ENCODE measurements around the gene SSTR3.
"Not testable (repeated sequence)": the region's sequence is repeated elsewhere in the genome, so short reads cannot be mapped to it uniquely, and the experiment has no call there.

SSTR3 gene

DNA sequence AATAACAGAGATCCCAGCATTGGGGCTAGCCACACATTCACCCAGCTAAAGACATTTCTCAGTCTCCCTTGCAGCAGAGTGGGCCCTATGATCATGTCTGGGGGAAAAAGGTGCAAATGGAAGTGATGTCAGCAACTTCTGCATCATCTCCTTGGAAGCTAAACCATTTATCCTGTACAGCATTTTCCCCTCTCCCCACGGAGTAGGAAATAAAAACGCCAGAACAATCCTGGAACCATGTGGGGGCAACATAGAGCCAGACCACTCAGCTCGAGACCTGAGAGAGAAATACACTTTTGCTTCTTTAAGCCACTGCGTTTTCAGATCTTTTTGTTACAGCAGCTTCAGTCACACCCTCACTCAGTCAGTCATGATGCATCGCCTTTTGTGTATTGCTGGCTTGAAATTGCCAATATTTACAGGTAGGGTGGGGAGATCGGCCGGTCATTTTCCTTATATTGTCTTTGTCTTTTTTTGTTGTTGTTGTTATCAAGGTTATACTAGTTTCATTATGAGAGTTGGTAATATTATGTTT is 40.9 kb upstream of the SSTR3 start:
- FAIRE-seq (no peak), DNase-seq (ENCODE audit: insufficient read length) (no peak)
- TF ChIP-seq TAF1 (IDR thresholded peaks at IDR 0.05; ENCODE audit: borderline replicate concordance, low read depth, low read length) (no peak), POLR2AphosphoS5 (IDR thresholded peaks at IDR 0.05; ENCODE audit: low read depth, low read length) (no peak), POLR2A (IDR thresholded peaks at IDR 0.05; ENCODE audit: low read depth, low read length) (no peak)

DNA sequence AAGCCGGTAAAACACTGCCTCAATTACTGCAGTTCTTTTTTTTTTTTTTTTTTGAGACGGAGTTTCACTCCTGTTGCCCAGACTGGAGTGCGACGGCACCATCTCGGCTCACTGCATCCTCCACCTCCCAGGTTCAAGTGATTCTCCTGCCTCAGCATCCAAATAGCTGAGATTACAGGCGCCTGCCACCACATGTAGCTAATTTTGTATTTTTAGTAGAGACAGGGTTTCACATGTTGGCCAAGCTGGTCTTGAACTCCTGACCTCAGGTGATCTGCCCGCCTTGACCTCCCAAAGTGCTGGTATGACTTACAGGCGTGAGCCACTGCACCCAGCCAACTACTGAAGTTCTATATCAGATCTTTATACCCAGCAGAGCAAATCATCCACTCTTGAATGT is 39.6 kb upstream of the SSTR3 start:
- DNase-seq (ENCODE audit: insufficient read length); FAIRE-seq: not testable (repeated sequence)

DNA sequence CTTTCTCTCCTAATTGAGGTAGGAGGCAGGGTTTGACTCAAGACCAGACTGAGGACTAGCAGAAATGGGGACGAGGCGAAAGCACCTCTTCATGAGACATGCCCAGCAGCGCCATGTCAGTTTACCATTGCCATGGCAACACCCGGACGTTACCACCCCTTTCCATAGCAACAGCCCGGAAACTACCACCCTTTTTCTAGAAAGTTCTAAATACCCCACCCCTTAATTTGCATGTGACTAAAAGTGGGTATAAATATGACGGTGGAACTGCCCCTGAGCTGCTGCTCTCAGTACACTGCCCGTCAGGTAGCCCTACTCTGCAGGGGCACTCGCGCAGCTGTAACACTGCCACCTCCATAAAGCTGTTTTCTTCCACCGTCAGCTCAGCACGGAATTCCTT is 37.7 kb upstream of the SSTR3 start:
- FAIRE-seq = no peak
- no peak for TF ChIP-seq POLR2A (IDR thresholded peaks at IDR 0.05; ENCODE audit: low read depth, low read length)
- TF ChIP-seq POLR2AphosphoS5 (IDR thresholded peaks at IDR 0.05; ENCODE audit: low read depth, low read length) = no peak
- TF ChIP-seq TAF1 (IDR thresholded peaks at IDR 0.05; ENCODE audit: borderline replicate concordance, low read depth, low read length) = no peak
- DNase-seq (ENCODE audit: insufficient read length) = no peak

DNA sequence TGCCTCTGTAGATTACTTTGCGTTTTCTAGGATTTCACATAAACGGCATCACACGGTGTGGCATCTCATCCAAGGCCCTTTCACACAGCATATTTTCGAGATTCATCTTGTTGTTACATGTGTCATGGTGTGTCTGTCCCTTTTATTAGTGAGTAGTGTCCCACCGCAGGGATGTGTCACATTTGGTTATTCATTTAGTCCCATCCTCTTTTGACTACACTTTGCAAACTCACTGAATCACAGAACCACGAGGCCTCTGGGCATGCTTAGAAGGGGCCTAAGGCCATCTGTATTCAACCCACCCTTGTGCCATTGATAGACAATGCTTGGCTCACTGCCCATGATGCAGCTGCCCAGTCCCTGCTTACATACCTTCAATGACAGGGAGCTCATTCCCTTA is 36.0 kb upstream of the SSTR3 start:
- DNase-seq (ENCODE audit: insufficient read length) (no peak), FAIRE-seq (no peak)
- TF ChIP-seq POLR2AphosphoS5 (IDR thresholded peaks at IDR 0.05; ENCODE audit: low read depth, low read length) (no peak), TAF1 (IDR thresholded peaks at IDR 0.05; ENCODE audit: borderline replicate concordance, low read depth, low read length) (no peak), POLR2A (IDR thresholded peaks at IDR 0.05; ENCODE audit: low read depth, low read length) (no peak)

DNA sequence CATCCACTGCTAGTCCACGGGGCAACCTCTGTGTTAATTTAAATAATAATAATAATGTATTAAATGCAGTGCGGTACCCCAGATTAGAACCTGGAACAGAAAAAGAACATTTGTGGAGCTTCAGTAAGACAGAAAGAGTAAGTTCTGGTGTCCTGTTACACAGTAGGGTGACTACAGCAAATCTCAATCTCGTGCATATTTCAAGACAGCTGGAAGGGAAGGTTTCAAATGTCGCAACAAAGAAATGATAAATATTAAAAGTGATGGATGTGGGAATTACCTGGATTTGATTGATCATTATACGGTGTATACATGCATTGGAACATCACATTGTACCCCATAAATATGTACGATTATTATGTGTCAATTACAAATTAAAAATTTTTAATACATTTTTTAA is 33.5 kb upstream of the SSTR3 start:
- TF ChIP-seq TAF1 (IDR thresholded peaks at IDR 0.05; ENCODE audit: borderline replicate concordance, low read depth, low read length) = no peak
- no peak for TF ChIP-seq POLR2AphosphoS5 (IDR thresholded peaks at IDR 0.05; ENCODE audit: low read depth, low read length)
- TF ChIP-seq POLR2A (IDR thresholded peaks at IDR 0.05; ENCODE audit: low read depth, low read length) = no peak
- no peak for DNase-seq (ENCODE audit: insufficient read length)
- no peak for FAIRE-seq

DNA sequence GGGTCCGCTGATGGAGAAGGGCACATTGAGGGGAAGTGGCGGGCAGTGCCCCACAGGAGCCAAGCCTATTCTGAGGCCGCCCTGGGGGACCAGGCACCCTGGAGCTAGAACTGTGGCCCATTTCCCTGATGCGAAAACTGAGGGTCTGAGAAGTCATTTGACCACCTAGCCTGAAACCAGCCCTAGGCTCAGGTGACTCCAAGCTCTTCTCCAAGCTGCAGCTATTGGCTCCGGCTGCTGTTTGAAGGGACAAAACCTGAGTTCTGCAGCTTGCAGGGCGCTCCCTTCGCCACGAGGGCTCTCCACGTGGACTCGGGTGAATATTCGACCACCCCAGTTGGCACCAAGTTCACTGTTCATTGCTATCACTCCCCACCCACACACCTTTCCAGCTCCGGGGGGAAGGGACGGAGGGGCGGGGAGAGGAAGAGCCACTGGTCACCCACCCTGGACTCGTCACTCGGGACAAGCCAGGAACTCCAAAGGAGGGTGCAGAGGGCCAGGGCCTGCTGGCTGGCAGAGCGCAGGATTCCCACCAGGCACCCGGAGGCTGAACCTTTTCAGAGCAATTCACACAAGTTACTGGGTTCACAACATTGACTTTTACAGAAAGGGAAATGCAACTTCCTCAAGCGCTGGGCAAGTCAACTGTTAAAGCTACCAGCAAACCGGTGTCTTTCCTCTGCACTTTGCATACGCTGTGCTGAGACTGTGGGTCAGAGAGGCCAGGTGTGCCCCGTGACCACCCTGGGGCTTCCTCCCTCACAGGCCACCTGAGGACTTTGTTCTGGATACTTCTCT is 32.8 kb upstream of the SSTR3 start:
- FAIRE-seq = no peak
- TF ChIP-seq TAF1 (IDR thresholded peaks at IDR 0.05; ENCODE audit: borderline replicate concordance, low read depth, low read length) (no peak), POLR2AphosphoS5 (IDR thresholded peaks at IDR 0.05; ENCODE audit: low read depth, low read length) (no peak), POLR2A (IDR thresholded peaks at IDR 0.05; ENCODE audit: low read depth, low read length) (no peak)
- no peak for DNase-seq (ENCODE audit: insufficient read length)

DNA sequence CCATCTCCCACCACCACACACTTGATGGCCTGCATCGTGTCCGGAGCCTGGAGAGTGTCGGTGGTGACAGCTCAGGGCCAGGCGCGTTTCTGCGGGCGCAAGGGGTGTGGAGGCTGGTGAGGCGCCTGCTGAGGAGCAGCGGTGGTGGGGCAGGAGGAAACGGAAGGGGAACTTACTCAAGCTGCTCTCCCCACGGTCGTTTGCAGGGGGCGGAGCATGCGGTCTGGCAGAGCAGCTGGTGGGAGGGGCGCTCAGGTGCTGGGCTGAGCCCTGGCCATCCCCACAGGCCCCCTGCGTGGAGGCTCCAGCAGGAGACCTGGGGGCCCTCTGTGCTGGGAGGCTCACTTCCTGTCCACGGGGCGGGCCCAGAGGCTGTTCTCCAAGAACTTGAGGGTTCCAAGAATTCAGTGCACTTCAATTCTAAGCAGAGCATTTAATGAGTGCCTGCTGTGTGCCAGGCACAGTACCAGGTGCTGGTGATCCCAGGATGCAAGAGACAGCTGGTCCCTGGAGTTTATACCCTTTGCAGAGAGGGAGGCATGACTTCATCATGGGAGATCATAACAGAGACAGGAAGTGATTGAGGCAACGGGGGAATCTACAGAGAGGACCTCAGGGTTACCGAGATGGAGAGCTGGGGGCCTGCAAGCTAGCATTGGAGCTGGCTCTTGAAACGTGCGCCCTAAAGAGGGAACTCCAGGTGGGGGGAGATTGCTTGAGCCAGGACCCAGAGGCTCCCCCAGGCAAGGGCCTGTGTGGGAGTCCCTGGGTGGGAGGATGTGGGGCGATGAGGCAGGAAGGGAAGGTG is 32.0 kb upstream of the SSTR3 start, which contains the start of gene RAC2:
Gene RAC2, minus strand, starts transcription at position 156 of the 808 bp plus-strand sequence. Its CDS starts 121 bp downstream, at position 35.
- no peak for TF ChIP-seq TAF1 (IDR thresholded peaks at IDR 0.05; ENCODE audit: borderline replicate concordance, low read depth, low read length)
- peak; percentile 95 for TF ChIP-seq POLR2A (IDR thresholded peaks at IDR 0.05; ENCODE audit: low read depth, low read length)
- TF ChIP-seq POLR2AphosphoS5 (IDR thresholded peaks at IDR 0.05; ENCODE audit: low read depth, low read length) = peak; percentile 96
- FAIRE-seq (no peak), DNase-seq (ENCODE audit: insufficient read length) (peak; percentile 77)

DNA sequence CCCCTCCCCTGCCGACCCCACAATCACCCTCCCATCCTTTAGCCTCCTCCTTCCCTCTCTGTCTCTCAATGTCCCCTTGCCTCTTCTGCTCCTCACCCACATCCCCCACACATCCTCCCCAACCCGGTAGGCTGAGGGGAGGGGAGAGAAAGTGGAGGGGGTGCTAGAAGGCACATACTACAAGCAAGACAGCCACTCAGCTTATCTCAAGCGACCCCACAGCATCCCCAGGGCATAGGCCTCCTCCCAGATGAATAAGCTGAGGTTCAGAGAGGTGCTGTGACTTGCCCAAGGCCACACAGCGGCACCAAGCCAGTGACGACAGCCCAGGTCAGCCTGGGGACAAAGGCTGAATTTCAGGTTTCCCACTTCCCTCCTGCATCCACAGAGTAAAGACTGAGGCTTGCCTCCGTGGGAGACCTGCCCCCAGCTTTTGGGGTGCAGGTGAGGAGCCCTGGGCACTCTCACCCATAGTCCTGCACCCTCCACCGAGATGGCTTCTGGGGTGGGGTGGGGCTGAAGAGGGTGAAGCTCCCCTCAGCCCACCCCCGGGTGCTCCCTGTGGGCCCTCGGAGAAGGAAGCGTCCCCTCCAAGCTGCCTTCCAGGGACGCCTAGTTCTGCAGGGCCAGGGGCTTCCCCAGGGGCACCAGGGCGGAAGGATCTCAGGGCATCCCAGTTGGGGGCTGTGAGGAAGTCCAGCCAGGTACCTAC is 31.3 kb upstream of the SSTR3 start:
- FAIRE-seq (no peak), DNase-seq (ENCODE audit: insufficient read length) (no peak)
- TF ChIP-seq TAF1 (IDR thresholded peaks at IDR 0.05; ENCODE audit: borderline replicate concordance, low read depth, low read length) (no peak), POLR2AphosphoS5 (IDR thresholded peaks at IDR 0.05; ENCODE audit: low read depth, low read length) (no peak), POLR2A (IDR thresholded peaks at IDR 0.05; ENCODE audit: low read depth, low read length) (no peak)

DNA sequence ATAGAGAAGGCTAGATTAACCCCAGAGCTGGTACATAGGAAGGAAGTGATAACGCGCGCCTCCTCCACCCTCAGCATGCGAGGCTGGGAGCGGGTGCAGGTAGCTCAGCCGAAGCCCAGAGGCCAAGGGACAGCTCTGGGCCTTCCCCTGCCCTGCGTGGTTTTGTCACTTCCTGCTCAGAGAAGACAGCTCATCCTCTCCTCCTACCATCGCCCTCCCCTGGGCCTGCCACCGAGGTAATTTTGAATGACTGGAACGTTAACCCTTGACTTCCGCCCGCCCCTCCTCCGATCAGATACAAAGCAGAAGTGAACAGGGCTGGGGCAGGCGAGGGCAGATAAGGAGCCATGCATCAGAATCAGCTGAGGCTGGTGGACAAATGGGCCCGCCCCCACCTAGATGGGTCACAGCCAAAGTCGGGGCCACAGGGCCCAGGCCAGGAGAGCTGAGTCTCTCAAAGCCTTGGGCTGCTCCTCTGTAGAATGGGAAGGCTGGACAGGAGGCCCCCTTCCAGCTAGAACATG is 30.2 kb upstream of the SSTR3 start:
- FAIRE-seq (peak; percentile 100), DNase-seq (ENCODE audit: insufficient read length) (peak; percentile 93)
- peak; percentile 81 for TF ChIP-seq POLR2AphosphoS5 (IDR thresholded peaks at IDR 0.05; ENCODE audit: low read depth, low read length)
- TF ChIP-seq POLR2A (IDR thresholded peaks at IDR 0.05; ENCODE audit: low read depth, low read length) = peak; percentile 86
- TF ChIP-seq TAF1 (IDR thresholded peaks at IDR 0.05; ENCODE audit: borderline replicate concordance, low read depth, low read length) = peak; percentile 59

DNA sequence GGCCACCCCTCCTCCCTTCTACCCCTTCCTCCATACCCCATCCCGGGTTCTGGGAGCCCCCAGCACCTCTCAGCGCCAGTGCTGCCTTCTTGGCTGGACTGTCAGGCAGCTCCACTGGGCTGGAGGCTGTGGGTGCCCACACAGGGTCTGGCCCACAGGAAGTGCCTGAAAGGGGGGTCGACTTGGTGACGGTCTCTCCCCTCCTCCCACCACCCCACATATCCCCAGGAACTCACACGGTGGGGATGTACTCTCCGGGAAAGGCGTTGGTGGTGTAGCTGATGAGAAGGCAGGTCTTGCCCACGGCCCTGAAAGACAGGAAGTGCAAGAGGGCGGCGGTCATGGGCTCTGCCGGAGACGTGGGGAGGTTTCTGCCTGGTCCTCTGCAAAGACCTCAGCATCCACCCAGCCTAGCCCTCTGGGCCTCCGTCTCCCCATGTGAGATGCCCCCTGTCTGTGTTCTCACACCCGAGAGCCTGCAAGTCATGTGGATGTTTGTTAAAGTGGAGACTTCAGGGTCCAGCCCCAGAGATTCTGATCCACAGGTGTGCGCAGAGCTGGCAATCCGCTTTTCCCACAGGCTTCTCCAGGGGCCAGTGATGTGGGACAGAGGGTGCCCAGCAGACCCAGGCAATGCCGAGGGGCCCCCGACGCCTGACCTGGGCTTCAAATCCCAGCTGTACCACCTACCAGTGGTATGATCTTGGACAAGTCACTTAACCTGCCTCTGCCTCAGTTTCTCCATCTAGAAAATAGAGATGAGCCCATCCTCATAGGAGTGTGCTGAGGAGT is 29.3 kb upstream of the SSTR3 start:
- no peak for FAIRE-seq
- DNase-seq (ENCODE audit: insufficient read length) = no peak
- no peak for TF ChIP-seq POLR2A (IDR thresholded peaks at IDR 0.05; ENCODE audit: low read depth, low read length)
- TF ChIP-seq TAF1 (IDR thresholded peaks at IDR 0.05; ENCODE audit: borderline replicate concordance, low read depth, low read length) = no peak
- TF ChIP-seq POLR2AphosphoS5 (IDR thresholded peaks at IDR 0.05; ENCODE audit: low read depth, low read length) = no peak
